GM18502 (cell line): ENCODE results near the gene ERGIC1.
"Not testable (repeated sequence)": the region's sequence is repeated elsewhere in the genome, so short reads cannot be mapped to it uniquely, and the experiment has no call there.

ENCODE experiments used
- ATAC-seq: cut with Tn5 transposase; IDR thresholded peaks from one replicate; pipeline ENCODE4 v1.9.1; 2021; ENCODE audit warnings: mild to moderate bottlenecking; ENCODE audit not compliant: unreplicated experiment, poor library complexity

Gene ERGIC1

GRCh38 chr5:172845154-172845553, 11.1 kb downstream of the ERGIC1 start:
- no peak for ATAC-seq

- no peak for ATAC-seq
Measured at GRCh38 chr5:172845576-172845975, 11.5 kb downstream of the ERGIC1 start.

DNA sequence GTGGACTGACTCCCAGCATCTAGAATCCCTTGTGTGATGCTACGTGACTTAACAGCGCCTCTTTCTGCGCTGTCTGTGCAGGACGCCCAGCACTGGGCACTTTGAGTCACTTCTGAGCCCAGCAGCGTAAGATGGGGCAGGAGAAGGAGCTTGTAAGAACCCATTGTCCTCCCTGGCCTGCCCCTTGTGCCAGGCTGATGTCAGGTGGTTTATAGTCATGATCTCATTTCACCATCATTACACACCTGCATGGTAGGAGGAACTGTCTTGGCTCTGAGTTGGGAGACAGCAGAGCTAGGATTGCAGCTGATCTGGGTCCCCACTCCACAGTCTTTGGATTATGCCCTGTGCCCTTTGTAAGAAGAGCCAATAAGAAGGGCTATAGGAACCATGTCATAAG, 12.2 kb downstream of the ERGIC1 start:
- no peak for ATAC-seq

DNA sequence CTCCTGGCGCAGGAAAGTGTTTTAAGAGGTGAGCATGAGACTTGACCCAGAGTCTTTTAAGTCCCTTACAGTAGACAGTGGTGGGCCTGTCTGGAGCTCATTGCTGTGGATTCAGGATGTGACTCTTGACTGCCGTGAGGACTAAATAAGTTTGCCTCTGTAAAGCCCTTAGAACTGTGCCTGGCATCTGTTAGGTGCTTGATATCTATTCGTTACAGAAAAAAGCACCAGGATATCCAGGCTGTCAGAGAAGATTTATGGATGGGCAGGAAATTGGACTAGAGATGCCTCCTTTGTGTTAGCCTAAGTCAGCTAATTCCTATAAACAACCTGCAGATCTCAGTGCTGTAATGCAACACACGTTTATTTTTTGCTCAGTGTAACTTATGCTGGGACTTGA, 12.6 kb downstream of the ERGIC1 start:
- ATAC-seq = no peak

DNA sequence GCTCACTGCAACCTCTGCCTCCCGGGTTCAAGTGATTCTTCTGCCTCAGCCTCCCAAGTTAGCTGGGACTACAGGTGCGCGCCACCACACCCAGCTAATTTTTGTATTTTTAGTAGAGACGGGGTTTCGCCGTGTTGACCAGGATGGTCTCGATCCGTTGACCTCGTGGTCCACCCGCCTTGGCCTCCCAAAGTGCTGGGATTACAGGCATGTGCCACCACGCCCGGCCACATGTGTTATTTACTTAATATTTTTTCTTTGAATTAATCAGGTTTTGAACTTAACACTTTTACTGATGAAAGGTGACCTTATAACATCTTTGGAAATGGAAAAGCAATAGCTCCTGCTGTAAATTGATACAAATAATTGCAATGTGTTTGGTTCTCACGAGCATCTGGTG, 13.5 kb downstream of the ERGIC1 start:
- ATAC-seq = not testable (repeated sequence)

DNA sequence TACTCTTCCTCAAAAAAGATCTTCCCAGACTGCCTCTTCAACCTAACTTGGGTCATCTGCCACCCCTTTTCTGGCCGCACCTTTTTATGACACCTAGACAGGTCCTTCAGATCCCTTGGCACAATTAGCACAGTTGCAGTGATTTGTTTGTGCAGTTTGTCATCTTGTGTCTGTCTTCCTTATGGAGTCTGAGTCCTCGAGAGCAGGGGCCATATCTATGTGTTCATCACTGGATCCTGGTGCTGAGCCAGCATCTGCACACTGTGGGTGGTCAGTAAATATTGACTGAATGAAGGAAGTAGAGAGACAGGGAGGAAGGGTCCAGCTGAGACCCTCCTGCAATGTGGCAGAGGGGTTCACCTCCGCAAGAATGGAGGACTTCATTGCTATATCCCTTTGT, 14.4 kb downstream of the ERGIC1 start:
- ATAC-seq = no peak

DNA sequence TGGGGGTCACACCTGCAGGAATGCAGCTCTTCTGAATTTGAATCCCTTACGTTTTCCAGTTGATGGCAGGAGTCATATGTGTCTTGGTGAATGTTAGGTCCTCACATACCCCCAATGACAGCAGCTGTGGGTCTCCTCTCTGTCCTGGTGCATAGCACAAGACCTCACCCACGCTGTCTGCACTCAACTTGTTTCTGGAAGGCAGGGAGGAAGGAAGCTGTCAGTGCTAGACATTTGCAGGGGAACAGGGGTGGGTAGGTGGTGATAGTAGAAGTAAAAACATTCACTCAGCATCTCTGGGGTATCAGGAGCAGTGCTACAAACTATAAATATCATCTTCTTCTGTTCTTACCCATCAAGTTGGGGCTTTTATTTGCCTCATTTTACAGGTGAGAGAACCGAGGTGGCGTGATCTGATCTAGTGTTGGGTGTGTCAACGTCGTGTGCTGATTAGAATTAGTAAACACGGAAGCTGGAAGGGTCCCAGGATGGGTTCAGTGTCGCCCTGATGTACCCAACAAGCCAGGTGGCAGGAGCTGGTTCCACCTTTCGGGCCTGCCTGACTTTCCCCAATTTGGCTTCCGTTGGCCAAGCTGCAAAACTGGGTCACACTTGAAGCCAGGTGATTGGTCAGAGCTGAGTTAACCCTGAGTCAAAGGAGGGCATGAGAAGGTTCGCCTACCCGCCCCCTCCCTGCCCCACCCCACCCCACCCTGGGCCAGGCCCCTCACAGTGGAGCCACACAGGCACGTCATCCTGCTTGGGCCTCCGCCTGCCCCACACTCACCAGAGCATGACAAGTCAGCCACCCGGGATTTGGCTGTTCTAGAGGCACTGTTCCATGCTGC, 15.8 kb downstream of the ERGIC1 start:
- ATAC-seq = peak; percentile 66

DNA sequence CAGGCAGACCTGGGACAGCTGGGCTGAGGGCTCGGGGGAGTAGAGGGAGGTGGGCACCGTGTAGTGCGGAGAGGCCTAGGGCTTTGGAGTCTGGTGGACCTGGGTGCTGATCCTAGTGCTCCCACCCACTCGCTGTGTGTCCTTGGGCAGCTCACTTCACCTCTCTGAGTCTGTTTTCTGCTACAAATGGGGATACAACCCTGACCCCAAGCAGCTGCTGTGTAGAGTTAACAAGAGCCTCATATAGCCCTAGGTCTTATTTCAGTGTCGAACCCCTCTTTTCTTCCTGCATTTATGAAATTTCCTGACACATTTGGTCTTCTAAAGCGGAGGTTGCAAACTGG, 16.4 kb downstream of the ERGIC1 start:
- no peak for ATAC-seq

DNA sequence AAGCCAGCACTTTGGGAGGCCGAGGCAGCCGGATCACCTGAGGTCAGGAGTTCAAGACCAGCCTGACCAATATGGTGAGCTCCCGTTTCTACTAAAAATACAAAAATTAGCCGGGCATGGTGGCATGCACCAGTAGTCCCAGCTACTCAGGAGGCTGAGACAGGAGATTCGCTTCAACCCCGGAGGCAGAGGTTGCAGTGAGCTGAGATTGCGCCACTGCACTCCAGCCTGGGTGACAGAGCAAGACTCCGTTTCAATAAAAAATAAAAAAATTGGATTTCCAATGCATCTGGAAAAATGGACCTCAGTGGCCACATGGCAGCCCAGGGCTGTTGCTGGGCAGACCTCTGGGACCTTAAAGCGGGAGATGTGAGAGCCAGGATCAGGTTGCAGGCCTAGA, 17.2 kb downstream of the ERGIC1 start:
- ATAC-seq = not testable (repeated sequence)

DNA sequence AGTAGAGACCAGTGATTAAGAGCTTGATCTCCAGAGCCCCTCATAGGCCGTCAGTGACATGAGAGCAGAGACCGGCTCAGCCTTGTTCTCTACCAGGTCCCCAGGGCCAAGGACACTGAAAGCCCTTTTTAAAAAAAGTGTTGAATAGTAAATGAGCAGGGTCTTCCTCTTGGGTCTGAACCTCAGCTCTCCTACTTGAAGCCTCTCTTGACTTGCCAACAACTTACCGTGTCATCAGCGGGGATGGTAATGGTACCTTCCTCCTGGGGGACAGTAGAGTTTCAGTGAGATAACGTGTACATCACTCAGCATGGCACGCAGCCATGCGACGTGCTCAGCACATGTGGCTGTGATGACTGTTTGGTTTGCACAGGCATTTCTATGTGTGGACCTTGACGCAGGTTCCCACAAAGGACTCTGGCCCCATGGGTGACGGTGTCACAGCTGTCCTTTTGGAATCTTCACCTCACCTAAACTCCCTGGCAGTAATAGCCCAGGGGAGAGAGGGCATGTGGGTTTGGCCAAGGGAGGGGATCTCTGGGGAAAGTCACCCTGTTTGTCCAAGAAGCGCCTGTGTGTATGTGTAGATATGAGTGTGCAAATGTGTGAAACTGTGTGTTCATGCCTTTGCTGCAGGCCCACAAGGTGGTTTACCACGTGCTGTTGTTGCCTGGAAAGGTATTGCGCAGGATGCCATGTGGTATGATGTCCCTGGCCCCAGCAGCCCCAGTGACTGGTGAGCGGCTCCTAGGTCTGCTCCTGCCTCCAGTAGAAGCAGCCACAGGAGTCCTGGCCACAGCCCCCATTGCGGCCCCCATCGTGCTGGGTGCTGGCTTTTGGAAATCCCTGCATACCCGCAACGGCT, 18.7 kb downstream of the ERGIC1 start:
- ATAC-seq = no peak

GRCh38 chr5:172853355-172853975, 19.4 kb downstream of the ERGIC1 start:
- ATAC-seq = no peak

GRCh38 chr5:172854451-172854871, 20.4 kb downstream of the ERGIC1 start:
- no peak for ATAC-seq

- no peak for ATAC-seq
Measured at GRCh38 chr5:172854971-172855370, 20.9 kb downstream of the ERGIC1 start.

DNA sequence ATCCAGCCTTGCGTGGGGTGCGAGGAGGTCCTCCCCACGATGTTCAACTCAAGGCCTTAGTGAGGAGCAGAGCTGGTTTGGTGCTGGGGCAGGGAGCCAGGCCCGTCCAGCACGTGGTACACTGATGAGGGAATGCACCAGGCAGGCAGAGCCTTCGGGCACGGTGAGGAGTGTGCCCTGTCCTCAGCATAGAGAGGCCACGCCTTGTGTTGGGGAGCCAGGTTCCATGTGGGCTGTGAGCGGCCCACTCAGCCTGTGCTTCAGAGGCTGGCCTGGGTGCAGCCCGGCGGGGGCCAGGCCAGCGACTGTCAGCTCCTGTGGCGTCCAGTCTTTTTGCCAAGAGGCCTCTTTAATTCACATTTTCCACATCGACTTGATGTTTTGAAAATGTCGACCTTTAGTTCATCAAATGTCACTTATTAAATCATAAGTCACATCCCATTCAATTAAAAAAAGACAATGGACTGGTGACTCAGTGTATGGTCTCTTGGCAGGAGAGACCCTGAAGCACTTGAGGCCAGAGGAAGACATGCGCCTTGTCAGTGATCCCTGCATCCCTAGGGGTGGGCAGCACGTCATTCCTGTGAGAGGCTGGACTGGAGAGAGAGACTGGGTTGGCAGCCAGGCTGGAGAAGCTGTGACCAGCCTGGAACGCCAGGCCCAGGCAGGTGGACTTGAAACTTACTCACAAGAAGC, 21.7 kb downstream of the ERGIC1 start:
- ATAC-seq = no peak

- no peak for ATAC-seq
Measured at GRCh38 chr5:172856336-172856735, 22.3 kb downstream of the ERGIC1 start.

DNA sequence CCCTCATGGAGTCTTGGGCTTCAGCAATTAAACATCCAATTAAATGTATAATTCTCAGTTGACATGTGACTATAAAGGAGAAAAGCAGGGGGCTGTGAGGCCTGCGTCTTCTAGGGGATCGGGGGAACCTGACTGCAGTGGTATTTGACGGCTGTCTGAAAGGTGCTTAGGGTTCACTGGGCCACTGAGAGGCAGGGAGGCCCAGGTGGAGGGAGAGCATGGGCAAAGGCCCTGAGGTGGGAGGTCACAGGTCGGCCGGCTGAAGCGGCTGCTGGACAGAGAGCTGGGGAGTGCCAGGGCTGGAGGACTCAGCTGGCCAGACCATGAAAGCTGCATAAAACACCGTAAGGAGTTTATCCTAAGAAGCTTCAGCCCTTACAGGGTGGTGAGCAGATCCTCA, 23.9 kb downstream of the ERGIC1 start:
- ATAC-seq = no peak

DNA sequence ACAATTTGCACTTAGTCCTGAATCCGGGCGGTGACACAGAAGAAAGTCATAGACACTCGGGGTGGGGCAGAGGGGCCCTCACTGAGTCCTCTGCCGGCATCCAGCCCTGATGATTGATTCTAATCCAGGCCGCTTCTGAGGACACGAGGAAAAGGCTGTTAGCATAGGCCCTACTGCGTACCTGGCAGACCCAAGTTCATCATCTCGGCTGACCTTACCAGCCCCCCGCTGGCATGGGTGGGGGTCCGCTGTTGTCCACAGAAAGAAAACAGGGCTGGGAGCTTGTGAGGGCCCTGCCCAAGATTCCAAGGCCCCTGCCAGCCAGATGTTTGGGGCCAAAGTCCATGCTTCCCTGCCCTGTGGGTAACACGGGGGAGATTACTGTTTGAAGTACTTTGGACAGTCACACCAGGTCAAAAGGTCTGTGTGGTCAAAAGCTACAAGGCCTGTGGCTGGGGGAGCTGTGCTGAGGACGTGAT, 24.5 kb downstream of the ERGIC1 start:
- no peak for ATAC-seq

GRCh38 chr5:172858990-172859811, 25.1 kb downstream of the ERGIC1 start:
- no peak for ATAC-seq

DNA sequence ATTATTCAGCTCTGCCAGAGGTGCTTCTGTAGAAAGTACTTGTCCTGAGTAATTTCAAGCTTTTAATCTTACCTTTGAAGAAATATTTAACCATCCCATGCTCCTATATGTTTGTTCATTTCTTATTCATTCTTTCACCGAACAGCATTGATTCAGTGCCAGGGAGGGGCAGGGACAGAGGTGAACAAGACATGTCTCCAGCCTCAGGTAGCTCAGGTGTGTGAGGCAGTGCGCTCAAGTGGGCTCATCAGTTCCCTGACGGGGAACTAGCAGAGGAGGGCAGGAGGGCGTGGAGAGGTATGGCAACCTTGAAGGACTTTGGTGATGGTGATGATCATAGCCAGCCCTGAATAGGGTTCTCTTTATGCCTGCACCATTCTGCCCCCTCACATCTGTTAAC, 25.9 kb downstream of the ERGIC1 start:
- no peak for ATAC-seq
